GM12892 (cell line): ENCODE results near the gene TMCC3.

Source experiments
- POLR2A ChIP-seq: IDR thresholded peaks from 2 replicates; pipeline ENCODE4 v1.6.1; 2011; ENCODE audit warnings: low read depth, low read length, control low read depth
- POLR2AphosphoS5 ChIP-seq: IDR thresholded peaks from 2 replicates; pipeline ENCODE4 v1.6.1; 2011; ENCODE audit warnings: low read depth, low read length, control low read depth

DNA sequence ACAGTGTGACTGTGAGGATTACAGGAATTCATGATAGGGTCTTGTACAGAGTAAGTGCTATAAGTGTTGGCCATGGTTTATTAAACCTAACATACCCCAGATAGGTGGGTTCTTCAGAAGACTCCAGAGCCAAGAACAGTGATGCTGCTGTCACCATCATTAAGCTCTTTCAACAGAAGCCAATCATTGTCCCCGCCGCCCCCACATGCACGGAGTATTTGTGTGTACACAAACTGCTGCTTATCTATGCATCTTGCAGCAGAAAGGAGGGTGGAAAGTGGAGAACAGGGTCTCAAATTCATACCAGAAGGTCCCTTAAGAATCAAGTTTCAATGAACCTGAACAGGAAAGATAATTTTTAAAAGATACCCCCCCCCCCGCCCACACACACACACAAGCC is 51.2 kb downstream of the TMCC3 start:
- TF ChIP-seq POLR2A (no peak), POLR2AphosphoS5 (no peak)
